HG03280 (cell line): Measurements from ENCODE around the gene MIB2.

Source experiments
- ATAC-seq: cut with Tn5 transposase; IDR thresholded peaks from one replicate; pipeline ENCODE4 v1.9.1; 2021; ENCODE audit warnings: mild to moderate bottlenecking, moderate library complexity; ENCODE audit not compliant: unreplicated experiment

MIB2 gene

DNA sequence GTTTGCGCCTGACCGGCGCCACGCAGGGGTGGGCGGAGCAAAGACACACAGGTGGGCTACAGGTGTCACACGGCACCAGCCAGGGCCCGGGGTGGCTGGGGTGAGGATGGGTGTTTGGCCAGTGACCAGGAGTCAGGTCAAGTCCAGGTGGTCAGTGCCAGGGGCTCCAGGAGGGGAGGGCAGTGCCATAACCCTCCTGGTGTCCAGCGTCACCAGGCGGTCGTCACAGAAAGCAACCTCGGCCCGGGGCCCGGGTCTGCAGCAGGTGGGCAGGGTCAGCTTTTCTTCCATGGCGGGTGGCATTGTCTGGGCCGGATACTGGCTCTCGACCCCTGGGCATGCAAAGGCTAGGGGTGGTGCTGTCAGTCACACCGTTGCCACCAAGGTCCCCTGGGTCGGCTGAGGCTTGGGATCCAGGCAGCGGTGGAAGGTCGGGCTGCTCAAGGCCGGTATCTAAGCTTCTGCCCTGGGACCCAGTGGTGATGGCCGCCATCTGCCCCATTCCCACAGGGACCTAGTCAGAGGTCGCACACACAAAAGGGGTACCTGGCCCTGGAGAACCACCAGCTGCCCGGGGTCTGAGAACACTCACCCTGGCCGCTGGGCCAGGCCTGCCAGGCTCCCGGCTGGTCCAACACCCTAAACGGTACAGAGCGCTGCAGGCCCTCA lies 17.1 kb upstream of the MIB2 start:
- ATAC-seq: no peak

DNA sequence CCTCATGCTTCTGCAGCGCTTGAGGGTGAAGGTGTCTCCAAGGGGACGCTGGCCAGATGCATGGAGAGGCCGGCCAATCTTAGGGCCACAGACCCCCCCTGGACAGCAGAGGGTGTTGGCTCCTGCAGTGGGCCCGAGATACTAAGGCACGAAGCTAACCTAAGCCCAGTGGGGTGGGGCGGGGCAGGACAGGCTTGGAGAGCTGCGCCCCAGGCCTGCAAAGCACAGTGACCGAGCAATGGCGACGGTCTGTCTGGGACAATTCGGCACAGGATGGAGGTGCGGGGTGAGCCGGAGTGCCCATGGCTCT lies 16.6 kb upstream of the MIB2 start:
- no peak for ATAC-seq

DNA sequence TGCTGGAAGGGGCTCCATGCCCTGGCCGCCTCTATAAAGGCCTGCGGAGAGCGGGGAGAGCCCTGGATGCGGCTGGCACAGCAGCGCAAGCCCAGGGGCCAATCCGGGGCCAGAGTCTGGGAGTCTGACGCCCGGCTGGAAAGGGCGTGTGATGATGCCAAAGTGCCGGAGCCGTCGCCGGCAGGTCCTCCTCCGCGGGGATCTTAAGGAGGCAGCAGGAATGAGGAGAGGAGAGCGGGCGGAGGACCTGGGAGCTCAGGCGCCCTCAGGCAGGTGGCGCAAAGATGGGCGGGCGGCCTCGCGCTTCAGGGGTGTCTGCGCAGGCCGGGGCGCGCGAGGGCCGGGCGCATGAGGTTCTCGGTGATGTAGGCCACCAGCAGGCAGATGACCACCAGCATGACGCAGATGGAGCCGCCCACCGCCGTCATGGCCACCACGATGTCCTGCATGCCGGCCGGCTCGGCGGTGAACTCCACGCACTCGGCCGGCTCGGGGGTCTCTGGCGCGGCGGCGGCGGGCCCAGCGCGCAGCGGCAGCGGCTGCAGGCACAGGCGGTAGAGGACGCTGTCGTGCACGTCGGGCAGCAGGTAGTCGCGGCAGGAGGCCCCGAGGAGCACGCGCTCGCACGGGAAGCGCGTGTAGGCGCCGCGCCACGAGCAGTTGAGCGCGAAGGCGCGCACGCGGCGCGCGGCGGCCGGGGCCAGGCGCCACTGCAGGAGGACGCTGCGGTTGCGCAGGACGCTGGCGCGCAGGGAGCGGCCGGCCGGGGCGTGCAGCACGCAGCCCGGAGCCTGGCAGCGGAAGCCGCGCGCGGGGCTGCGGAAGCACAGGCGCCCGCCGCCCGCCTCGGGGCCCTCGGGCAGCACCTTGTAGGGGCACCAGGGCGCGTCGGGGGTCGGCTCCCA lies 16.0 kb upstream of the MIB2 start:
- ATAC-seq: no peak

DNA sequence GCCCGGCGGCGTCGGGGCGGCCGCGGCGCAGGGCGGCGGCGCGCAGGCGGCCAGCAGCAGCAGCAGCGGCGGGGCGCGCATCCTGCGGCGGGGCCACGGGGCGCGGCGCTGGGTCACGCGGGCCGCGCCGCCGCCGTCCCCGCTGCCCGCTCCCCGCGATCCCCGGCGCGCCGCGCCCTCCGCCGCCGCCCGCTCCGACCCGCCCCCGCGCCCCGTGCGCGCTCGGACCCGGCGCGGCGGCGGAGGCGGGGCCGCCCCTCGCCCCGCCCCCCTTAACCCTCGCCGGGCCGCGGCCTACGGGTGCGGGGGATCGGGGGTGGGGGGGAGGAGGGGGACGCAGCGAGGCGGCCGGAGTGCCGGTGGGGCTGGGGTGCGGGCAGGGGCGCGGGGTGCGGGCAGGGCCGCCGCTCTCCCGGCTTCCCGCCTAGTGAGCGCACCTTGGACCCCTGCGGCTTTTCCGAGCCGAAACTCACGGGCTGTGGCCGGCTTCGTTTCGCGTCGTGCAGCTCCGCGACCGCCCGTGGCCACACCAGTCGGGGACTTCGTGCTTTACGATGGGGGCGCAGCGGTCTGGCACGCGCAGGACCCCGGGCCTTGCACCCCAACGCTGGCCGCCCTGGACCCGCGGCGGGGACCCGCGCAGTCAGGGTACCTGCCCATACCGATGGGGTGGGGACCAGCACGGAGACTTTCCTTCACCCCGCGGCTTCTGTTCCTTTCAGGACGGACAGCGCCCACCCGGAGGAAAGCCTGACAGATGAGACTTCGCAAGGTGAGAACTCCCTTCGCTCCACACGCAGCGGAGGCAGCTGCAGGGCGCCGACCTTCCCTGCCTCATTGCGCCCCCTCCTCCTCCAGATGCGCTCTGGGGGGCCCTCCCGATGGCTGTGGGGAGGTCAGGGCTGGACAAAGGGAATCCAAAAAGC lies 15.1 kb upstream of the MIB2 start, which contains the start of gene FNDC10:
Gene FNDC10, minus strand, starts transcription at position 201 of the 926 bp plus-strand sequence. Its CDS starts 120 bp downstream, at position 81.
- no peak for ATAC-seq

DNA sequence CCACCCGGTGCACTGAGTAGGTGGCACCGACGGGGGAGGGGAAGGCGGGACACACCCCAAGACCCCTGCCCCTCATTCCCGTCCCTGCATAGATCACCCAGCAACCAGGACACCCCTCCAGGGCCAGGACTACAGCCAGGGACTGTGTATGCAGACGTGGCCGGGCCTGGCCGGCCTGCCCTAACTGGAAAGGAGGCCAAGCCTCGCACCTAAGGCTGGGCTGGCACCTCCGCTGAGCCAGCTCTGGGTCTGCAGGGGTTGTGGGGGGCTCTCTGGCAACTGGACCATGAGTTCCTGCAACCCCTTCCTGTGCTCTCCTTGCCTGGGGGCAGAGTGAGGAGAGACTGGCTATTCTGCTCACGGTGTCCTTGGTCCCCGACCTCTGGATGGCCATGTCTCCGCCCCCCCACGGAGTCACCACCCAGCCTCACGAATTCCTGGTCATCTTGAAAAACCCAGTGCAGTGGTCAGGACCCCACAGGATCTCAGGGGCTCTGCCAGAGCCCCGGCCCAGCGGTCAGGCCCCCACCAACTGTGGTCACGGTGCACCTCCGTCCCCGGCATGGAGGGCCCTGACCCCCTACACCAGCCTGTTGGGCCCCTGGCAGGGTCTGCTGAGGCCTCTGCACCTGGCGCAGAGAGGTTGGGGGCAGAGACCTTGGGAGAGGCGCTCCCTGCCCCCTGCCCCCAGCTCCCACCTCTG lies 14.3 kb upstream of the MIB2 start:
- ATAC-seq: no peak

DNA sequence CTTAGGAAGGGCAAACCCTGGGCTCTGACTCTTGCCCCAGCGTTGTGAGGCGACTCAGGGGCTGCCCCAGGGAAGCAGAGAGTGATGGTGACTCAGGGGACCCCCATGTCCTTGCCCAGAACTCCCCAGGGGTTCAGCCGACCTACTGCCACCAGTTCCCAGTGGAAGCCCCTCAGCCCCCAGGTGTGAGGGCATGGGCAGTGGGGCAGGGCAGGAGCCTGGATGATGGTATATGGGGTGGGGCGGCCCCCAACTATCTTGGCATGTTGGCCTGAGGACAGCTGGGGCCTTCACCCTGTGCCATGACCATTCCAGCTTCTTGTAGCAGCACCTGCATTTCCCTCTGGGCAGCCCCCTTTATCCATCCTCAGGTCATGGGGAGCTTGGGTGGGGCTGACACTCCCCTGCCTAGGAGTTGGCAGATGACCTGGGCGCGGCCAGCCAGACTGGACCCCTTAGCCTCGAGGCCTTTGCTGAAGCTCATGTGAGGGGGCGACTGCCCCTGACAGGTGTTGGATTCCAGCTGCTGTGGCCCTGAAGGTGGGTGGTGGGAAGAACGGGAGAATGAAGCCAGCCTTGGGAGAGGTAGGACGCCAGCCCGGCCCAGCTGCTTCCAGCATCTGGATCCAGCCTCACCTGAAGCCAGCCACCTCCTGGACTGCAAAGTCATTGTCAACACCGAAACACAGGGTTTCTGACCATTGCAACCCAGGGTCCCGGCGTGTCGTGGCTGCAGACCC lies 13.6 kb upstream of the MIB2 start:
- no peak for ATAC-seq

DNA sequence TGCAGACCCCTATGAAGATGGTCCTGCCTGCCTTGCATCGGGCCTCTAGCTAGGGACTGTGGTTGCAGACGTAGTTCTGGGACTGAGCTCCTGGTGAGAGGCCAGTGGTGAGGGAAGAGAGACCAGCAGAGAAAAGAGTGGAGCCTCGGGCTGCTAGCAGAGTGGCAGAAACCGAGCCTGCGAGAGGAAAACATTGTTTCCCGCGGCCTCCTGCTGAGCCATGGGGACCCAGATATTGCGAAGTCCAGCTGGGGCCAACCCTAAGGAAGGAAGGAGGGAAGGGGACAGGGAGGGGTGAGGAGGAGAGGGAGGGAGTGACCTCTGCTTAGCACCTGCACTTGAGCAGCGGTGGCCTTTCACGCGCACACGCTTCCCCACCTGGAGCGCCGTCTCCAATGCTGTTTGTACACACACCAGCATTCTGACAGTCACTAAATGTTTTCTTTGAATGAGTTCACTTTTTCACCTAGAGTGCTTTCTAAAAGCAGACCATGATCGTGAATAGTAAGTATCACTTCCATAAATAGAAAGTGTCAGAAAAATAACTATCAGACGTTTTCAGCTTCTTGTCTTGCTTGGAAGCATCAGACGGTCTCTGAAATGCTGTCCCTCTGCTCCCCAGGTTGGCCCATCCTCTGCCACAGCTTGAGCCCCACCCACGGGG lies 12.9 kb upstream of the MIB2 start:
- ATAC-seq: no peak

DNA sequence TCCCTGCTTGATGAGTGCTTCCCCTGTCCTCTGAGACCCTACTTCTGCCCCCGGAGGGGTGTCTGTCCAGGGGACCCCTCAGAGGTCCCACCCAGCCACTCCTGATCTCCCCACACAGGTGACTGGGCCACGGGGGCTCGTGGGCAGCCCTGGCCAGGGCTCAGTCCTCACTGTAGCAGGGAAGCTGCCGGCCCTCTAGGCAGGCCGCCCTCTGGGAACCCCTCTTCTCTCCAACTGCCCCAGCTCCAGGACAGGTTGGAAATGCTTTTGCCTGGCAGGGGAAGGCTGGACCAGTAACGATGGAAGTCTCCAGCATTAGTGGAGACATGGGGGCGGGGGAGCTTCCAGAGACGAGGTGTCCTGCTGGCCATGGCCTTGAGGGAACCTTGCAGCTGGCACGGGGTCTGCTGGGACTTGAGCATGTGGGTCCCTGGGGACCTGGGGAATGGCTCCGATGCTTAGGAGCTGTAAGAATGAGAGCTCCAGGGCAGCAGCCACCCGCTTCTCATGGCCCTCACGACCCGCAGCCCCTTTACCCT lies 12.3 kb upstream of the MIB2 start:
- ATAC-seq: no peak

DNA sequence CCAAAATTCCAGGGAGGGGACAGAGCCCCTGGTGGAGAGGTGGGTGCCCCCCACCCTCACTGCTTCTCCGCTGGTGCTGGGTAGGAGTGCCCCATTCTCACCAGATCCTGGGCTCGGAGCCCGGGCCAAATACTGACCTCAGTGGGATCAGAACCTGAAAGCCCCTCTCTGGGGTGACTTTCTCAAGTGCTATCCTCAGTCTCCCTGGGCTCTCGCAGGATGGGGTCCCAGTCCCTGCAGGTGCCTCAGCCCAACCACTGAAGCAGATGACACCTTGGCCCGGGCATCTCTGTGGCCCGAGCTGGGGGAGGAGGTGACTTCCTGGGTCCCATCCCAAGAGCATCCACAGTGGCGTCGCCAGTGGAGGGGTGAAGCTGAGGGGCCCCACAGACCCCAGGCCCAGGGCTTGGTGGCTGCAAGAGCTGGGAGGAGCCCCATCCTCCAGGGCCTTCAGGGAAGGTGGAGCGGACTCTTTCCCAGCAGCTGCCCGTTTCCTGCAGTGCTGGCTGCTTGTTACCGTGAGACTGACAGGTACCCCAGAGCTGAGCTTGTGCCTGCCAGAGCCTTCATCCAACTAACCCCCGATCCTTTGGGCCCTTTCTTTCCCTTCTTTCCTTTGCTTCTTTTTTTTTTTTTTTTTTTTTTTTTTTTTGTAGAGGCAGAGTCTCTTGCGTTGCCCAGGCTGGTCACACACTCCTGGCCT lies 11.5 kb upstream of the MIB2 start:
- ATAC-seq: no peak

DNA sequence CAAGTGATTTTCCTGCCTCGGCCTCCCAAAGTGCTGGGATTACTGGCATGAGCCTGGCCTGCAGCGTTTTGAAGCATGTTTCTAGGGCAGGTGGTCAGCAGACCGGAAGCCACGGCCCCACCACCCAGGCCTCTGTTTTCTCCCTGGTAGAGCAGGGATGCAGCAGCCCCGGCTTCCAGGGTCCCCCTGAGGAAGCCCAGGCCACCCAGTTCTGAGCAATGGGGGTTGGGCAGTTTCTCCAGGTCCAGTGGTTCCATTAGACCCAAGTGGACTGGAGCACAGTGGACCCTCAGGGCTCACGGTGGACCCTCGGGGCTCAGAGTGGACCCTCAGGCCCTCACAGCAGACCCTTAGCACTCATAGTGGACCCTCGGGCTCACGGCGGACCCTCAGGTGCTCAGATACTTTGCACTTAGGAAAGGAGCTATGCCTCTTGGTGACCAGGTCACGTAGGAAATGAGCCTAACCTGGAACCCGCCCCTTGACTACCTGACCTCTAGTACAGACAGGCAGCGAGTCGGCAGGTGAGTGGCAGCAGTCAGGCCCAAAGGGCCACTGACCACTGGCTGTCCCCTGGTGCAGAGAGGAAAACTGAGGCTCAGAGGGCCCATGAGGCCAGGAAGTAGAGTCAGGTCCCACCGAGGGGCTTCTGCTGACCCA lies 10.8 kb upstream of the MIB2 start:
- ATAC-seq: no peak

DNA sequence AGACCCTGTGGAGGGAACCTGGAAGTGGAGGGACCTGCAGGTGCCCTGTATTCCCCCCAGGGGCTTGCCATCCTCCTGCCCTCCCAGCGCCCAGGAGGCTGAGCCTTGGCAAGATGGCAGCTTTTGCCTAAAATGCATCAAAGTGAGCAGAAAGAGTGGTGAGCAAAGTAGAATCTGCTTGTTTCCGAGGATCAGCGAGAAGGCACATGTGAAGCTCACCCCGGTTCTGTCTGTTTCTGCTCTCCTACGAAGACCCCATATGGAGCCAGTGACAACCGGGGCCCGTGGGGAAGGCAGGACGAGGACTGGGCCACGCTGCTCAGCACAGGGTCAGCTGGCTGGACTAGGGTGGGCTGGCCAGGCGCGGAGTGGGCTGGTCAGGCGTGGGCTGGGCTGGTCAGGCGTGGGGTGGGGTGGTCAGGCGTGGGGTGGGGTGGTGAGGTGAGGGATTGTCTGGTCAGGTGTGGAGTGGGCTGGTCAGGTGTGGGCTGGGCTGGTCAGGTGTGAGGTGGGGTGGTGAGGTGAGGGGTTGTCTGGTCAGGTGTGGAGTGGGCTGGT lies 10.2 kb upstream of the MIB2 start:
- no peak for ATAC-seq

DNA sequence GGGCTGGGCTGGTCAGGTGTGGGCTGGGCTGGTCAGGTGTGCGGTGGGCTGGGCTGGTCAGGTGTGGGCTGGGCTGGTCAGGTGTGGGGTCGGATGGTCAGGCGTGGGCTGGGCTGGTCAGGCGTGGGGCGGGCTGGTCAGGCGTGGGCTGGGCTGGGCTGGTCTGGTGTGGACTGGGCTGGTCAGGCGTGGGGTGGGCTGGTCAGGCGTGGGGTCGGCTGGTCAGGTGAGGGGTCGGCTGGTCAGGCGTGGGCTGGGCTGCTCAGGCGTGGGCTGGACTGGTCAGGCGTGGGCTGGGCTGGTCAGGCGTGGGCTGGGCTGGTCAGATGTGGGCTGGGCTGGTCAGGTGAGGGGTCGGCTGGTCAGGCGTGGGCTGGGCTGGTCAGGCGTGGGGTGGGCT lies 9.6 kb upstream of the MIB2 start:
- no peak for ATAC-seq

DNA sequence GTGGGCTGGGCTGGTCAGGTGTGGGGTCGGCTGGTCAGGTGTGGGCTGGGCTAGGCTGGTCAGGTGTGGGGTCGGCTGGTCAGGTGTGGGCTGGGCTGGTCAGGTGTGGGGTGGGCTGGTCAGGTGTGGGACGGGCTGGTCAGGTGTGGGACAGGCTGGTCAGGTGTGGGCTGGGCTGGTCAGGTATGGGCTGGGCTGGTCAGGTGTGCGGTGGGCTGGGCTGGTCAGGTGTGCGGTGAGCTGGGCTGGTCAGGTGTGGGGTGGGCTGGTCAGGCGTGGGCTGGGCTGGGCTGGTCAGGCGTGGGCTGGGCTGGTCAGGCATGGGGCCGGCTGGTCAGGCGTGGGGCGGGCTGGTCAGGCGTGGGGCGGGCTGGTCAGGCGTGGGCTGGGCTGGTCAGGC lies 9.1 kb upstream of the MIB2 start:
- no peak for ATAC-seq

DNA sequence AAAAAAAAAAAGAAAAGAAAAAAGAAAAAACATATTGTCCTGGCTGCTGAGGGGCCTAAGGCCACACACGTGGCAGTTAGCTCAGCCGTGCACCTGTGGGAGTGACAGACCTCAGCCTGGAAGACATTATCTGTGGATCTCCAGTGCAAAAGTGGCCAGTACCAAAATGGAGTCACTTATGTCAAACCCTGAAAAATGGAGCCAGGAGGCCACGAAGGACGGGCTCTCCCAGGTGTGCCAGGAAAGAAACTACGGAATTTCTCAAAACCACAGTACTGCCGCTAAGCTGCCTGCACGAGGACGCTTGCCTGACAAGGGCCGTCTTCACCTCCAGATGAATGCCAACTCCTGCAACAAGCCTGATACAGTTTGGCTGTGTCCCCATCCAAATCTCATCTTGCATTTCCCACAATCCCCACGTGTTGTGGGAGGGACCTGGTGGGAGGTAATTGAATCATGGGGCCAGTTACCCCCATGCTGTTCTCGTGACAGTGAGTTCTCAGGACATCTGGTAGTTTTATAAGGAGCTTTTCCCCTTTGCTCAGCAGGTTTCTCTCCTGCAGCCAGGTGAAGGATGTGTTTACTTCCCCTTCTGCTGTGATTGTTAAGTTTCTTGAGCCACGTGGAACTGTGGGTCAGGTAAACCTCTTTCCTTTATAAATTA lies 5.3 kb upstream of the MIB2 start:
- no peak for ATAC-seq

DNA sequence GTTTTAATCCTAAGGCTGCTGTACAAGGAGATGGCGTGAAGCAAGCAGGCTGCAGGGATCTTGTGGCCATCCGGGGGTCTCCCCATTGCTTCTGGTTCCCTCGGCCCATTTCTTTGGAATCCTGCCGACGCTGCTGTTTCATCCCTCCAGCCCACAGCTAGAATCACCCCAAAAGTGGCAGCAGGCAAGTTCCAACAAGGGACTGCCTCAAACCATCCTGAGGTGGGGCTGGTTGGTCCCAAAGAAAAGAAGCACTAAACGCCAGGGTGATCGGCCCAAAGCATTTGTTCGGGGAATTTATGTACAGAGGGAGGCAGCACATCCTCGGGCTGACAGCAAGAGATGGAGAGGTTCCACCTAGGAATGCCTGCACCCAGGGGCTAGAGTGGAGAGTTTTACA lies 4.5 kb upstream of the MIB2 start:
- ATAC-seq: no peak

DNA sequence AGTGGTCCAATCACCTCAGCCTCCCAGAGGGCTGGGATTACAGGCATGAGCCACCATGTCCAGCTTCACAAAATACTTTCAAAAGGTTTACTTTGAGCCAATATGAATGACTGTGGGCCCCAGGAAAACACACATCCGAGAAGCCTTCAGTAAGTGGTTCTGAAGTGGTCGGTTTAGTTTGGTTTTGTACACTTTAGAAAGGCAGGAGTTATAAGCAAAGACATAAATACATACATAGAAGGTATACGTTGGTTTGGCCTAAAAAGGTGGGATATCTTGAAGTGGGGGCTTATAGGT lies 3.2 kb upstream of the MIB2 start:
- ATAC-seq: no peak

DNA sequence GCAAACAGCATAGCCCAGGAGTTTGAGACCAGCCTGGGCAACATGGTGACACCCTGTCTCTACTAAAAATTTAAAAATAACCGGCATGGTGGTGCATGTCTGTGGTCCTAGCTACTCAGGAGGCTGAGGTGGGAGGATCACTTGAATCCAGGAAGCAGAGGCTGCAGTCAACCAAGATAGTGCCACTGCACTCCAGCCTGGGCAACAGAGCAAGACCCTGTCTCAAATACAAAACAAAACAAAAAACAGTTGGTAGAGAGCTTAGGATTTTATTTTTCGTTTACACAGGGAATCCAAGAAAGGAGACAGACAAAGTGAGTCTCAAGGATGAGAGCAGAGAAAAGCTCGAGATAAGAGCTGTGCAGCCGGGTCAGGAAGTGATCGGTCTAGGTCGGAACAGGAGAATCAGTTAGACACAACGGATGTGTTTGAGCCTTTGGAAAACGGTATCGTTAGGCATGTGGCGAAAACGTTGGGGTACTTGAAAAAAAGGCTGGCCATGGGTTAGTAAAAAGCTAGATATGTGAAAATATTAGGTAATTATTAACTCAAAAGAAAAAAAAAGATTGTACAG lies 1.7 kb upstream of the MIB2 start:
- no peak for ATAC-seq
